Thyroid gland (tissue), 4 donors: Measurements from ENCODE around the gene ZNF407.

Experiments used
- POLR2A ChIP-seq, 2 donors: fragments of 450-650 bp; IDR thresholded peaks; one replicate each; pipeline ENCODE4 v1.6.1; 2017; ENCODE audit warnings: antibody characterized with exemption in 2 of 2, mild to moderate bottlenecking in 2 of 2, moderate library complexity in 1 of 2
- TF ChIP-seq, protein P1 (sequence below), 6 experiments: fragments of 200-600 bp in 3 of 6; fragments of 450-650 bp in 3 of 6; sonication (generic) in 3 of 6; IDR thresholded peaks; one replicate each; pipeline ENCODE4 v1.5.1; 2016 to 2019; ENCODE audit warnings: antibody characterized with exemption in 6 of 6, mild to moderate bottlenecking in 2 of 6, inconsistent platforms in 1 of 6, moderate library complexity in 1 of 6

DNA sequence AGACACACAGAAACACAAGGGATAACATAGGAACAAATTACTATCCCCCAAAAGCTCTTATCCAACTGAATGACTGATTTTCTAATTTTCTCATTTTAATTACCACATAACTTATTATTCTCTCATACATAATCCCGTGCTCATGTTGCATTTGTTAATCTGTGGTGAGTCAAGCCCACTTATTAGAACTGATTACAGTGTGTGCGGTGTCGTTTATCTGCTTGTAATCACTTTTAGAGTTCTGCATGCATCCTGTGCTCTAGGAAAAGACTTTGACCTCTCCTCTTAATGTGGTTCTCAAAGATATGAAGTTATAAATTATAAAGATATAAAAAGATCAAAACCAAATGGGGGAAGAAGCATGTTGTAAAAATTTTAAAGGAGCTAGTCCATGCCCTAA lies 33.7 kb upstream of the ZNF407 start:
- TF ChIP-seq, protein P1, sequence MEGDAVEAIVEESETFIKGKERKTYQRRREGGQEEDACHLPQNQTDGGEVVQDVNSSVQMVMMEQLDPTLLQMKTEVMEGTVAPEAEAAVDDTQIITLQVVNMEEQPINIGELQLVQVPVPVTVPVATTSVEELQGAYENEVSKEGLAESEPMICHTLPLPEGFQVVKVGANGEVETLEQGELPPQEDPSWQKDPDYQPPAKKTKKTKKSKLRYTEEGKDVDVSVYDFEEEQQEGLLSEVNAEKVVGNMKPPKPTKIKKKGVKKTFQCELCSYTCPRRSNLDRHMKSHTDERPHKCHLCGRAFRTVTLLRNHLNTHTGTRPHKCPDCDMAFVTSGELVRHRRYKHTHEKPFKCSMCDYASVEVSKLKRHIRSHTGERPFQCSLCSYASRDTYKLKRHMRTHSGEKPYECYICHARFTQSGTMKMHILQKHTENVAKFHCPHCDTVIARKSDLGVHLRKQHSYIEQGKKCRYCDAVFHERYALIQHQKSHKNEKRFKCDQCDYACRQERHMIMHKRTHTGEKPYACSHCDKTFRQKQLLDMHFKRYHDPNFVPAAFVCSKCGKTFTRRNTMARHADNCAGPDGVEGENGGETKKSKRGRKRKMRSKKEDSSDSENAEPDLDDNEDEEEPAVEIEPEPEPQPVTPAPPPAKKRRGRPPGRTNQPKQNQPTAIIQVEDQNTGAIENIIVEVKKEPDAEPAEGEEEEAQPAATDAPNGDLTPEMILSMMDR (IDR thresholded peaks at IDR 0.05) = no peak
- TF ChIP-seq POLR2A (IDR thresholded peaks at IDR 0.05) = no peak
